Urothelium cell line (cell line): ENCODE results near the gene DRAM1.
"Not testable (repeated sequence)": the region's sequence is repeated elsewhere in the genome, so short reads cannot be mapped to it uniquely, and the experiment has no call there.

Experiments
- DNase-seq: peaks from one replicate; pipeline ENCODE4 v3.0.0; 2011; ENCODE audit warnings: low spot score, mixed read lengths
- FAIRE-seq: peaks from 2 replicates; lab custom pipeline; 2011; peaks lifted over from hg19 to GRCh38; lab: Jason Lieb, UNC

The DRAM1 gene

GRCh38 chr12:101901777-101902176 is 24.4 kb downstream of the DRAM1 start:
- DNase-seq (no peak), FAIRE-seq (no peak)

- DNase-seq: no peak
- FAIRE-seq: no peak
Measured at GRCh38 chr12:101902641-101903040, 25.3 kb downstream of the DRAM1 start.

GRCh38 chr12:101906226-101906625 is 28.8 kb downstream of the DRAM1 start:
- DNase-seq (no peak), FAIRE-seq (no peak)

DNA sequence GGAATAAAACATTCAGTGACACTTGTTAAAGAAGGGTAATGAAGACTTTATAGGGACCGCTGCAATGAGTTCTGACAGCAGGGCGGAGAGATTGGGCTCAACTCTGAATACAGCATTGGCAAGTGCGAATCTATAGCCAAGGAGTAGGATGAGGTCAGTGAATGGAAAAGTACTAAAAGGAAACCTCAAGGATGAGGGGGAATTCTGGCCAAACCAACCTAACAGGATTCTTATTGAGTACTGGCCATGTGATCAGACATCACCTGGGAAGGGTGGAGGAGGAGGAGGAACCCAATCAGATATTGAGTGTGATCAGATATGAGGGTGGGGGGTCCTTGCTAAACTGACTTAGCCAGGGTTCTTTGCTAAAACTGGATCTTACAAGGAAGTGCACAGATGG is 31.0 kb downstream of the DRAM1 start:
- FAIRE-seq (no peak), DNase-seq (no peak)

DNA sequence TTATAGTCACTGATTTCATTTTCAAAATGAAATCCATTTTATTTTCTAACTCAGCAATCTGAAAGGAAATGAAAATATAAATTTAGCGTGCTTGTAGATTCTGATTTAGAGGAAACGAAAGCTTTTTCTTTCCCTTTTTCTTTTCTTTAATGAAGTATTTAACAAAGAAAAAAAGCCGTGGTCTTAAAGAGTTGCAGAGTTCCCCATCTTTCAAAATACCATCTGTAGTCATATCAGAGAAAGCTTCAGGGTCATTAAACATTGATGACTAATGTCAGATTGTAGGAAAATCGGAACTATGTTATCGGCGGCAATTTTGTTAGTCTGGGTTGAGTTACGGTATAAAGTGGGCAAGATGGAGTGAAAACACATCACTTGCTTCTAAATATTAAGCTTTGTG is 32.3 kb downstream of the DRAM1 start:
- FAIRE-seq: no peak
- no peak for DNase-seq

DNA sequence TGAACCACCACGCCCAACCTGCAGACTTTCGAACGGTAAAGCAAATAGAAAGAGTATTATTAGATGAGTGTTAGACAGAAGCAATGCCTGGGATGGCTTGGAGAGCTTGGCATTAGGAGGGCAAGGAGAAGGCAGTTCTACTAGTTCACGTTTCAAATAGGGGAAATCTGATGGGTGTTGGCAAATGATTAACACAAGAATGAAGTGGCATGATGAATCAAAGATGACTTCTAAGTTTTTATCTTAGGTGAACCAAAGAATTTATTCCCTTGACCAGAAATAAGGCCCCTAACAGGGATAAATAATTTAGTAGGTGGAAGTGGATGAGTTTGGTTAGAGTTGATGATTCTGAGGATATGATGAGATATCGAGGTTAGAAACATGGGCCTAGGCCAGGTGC is 38.5 kb downstream of the DRAM1 start:
- DNase-seq (no peak), FAIRE-seq (no peak)

DNA sequence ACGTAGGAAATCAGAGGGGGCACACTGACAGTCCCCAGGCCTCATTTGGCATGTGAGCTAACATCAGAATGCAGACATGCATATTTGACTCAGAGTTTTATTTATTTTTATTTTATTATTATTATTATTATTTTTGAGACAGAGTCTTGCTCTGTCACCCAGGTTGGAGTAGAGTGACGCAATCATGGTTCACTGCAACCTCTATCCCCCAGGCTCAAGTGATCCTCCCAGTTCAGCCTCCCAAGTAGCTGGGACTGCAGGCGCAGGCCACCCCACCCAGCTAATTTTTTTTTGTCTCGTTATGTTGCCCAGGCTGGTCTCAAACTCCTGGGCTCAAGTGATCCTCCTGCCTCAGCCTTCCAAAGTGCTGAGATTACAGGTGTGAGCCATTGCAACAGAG is 41.4 kb downstream of the DRAM1 start:
- DNase-seq, FAIRE-seq: not testable (repeated sequence)

DNA sequence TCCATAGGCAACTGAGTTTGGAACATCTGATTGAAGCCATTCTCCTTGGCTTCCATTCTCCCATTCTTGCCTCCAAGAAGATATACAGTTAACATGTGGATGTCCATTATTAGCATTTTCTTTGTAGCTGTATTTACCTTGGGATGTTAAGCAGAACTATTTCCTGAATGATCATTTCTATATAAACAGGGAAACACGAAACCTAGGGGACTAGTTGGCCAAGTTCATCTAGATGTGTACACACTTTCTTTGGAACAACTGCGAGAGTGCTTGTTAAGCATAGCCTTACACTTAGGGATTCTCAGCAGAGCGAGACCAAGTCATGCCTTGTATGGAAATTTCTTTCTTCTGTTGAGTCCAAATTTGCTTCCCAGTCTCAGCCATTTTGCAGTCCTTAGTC is 42.1 kb downstream of the DRAM1 start:
- no peak for FAIRE-seq

GRCh38 chr12:101920906-101921305 is 43.5 kb downstream of the DRAM1 start:
- DNase-seq: no peak

More for the DNA sequence above, 42.1 kb downstream of the DRAM1 start:
- DNase-seq: no peak

GRCh38 chr12:101923045-101923718 is 45.8 kb downstream of the DRAM1 start:
- no peak for DNase-seq
- no peak for FAIRE-seq

More at GRCh38 chr12:101920906-101921305, 43.5 kb downstream of the DRAM1 start:
- no peak for FAIRE-seq

GRCh38 chr12:101924618-101925017 is 47.2 kb downstream of the DRAM1 start:
- DNase-seq: no peak
- no peak for FAIRE-seq

GRCh38 chr12:101925361-101925760 is 48.0 kb downstream of the DRAM1 start:
- no peak for FAIRE-seq
- DNase-seq: peak; percentile 6

GRCh38 chr12:101925935-101926334 is 48.6 kb downstream of the DRAM1 start:
- no peak for DNase-seq
- FAIRE-seq: no peak

GRCh38 chr12:101927036-101927435 is 49.7 kb downstream of the DRAM1 start:
- DNase-seq (no peak), FAIRE-seq (no peak)

DNA sequence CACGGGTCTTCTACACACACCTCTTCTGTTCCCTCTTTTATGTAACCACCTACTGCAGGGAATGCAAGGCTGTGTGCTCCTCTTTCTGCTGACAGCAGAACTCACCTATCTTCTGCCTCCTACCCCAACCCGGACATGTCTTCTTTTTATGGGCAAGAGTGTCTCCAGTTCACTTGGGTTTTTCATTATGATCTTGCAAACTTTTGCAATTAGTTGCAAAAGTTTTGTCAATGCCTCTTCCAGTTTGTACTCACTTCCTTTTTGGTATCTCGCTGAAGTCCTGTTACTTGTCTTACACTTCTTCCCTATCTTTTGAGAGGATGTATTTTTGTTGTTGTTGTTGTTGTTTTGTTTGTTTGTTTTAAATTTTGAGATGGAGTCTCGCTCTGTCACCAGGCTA is 50.6 kb downstream of the DRAM1 start:
- no peak for FAIRE-seq

DNA sequence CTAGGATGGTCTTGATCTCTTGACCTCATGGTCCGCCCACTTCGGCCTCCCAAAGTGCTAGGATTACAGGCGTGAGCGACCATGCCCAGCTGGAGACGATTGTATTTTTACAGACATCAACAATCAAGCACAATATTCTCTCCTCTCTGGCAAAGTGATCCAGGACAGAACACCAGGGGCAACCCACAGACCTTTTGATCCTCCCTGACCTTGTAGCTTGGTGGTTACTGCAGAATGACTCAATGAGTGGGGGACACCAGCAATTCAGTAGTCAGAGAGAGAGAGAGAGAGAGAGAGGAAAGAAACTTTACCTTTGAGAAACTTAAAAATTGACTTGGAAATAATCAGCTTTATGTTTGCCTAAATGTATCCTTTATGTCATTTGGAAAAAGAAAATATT is 51.2 kb downstream of the DRAM1 start:
- DNase-seq: no peak
- FAIRE-seq: no peak

More for the DNA sequence above, 50.6 kb downstream of the DRAM1 start:
- no peak for DNase-seq

DNA sequence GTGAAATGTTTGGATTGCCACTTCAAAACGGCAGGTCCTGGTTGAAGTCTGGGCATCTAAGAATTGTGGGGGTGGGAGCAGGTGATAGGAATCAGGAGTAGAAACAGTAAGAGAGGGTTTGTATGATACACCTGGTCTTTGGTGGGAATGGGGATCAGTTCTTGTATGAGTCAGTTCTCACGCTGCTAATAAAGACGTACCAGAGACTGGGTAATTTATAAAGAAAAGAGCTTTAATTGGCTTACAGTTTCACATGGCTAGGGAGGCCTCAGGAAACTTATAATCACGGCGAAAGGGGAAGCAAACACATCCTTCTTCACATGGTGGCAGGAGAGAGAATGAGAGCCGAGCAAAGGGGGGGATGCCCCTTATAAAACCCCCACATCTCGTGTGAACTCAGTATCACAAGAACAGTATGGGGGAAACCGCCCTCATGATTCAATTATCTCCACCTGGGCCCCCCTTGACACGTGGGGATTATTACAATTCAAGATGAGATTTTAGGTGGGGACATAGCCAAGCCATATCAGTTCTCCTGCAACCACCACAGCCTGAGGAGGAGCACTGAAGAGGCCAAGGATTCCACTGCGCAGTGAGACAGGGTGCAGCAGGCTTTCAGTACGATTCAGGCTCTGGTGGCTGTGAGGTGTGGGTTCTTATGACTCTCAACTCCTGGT is 52.1 kb downstream of the DRAM1 start:
- DNase-seq: no peak
- no peak for FAIRE-seq

- FAIRE-seq (no peak), DNase-seq (no peak)
Measured at GRCh38 chr12:101931498-101932326, 54.3 kb downstream of the DRAM1 start.

DNA sequence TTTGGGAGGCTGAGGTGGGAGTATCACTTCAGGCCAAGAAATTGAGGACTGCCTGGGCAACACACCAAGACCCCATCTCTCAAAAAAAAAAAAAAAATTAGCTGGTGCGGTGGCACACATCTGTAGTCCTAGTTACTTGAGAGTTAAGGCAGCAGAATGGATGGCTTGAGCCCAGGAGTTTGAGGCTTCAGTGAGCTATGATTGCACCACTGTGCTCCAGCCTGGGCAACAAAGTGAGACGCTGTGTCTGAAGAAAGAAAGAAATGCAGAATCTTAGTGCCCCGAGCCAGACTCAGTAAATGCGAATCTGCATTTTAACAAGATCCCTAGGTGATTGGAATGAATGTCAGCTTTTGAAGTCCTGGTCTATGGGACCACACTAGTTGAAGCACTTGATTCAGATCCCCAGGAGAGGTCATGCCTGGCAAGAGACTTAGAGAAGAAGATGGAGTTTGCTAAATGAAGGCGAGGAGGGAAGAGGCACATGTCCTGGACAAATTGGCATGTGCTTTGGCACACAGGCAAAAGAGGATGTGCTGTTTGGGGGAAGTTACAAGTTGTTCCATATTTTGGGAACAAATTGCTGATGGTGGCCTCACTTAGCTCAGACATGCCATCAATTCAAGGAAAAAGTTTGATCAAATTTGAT is 56.6 kb downstream of the DRAM1 start:
- FAIRE-seq (no peak), DNase-seq (no peak)

GRCh38 chr12:101935890-101936746 is 58.7 kb downstream of the DRAM1 start:
- FAIRE-seq: no peak
- DNase-seq: peak; percentile 17
